Body of pancreas (tissue), 4 donors: ENCODE data around the gene VMA21. TPM values are rescaled to one million over a fixed set of nuclear protein-coding genes. Genes with fewer than 3 reads are reported as not detected.
A peak's percentile ranks its signal among the peaks of the same experiment; 100 is the strongest.

Experiments
- ATAC-seq: fragments of 150-250 bp; one replicate; pipeline ENCODE4 v1.9.1; 2016
- DNase-seq, 4 donors: peaks; one replicate each; pipeline ENCODE4 v3.0.0-alpha.2; 2019
- H3K27ac ChIP-seq, 4 donors: fragments of 200-600 bp; sonication (generic); 1 replicate in 3 of 4; 2 replicates in 1 of 4; pipeline versions ENCODE4 v1.5.1 to v1.6.1; 2016 to 2019; ENCODE audit warnings: mild to moderate bottlenecking in 1 of 4, mixed read lengths in 1 of 4, moderate library complexity in 1 of 4
- H3K27me3 ChIP-seq, 2 donors: fragments of 200-600 bp; sonication (generic); one replicate each; pipeline ENCODE4 v1.6.0; 2016; ENCODE audit warnings: mild to moderate bottlenecking in 1 of 2
- H3K36me3 ChIP-seq, 2 donors: fragments of 200-600 bp; sonication (generic); replicated peaks in 1 of 2; 2 replicates each; pipeline ENCODE4 v1.5.1; 2016; ENCODE audit warnings: low read depth in 2 of 2; ENCODE audit not compliant: insufficient read depth in 1 of 2
- H3K4me1 ChIP-seq: fragments of 200-600 bp; sonication (generic); one replicate; pipeline ENCODE4 v1.6.0; 2016
- H3K4me3 ChIP-seq, 2 donors: fragments of 200-600 bp; sonication (generic); 1 replicate in 1 of 2; 2 replicates in 1 of 2; pipeline ENCODE4 v1.5.1; 2016 to 2019
- H3K9me3 ChIP-seq, 3 donors: fragments of 200-600 bp; sonication (generic); 1 replicate in 2 of 3; 2 replicates in 1 of 3; pipeline ENCODE4 v1.5.1; 2016
- POLR2A ChIP-seq, 3 donors: fragments of 450-650 bp; IDR thresholded peaks; one replicate each; pipeline ENCODE4 v1.6.1; 2016; ENCODE audit warnings: antibody characterized with exemption in 3 of 3, mild to moderate bottlenecking in 2 of 3
- WGBS, 2 donors: methylation state at CpG; one replicate each; pipeline ENCODE4 v1.1.5; 2017; 5-methylcytosine and 5-hydroxymethylcytosine counted together
- intact Hi-C: fragments of 100-400 bp; cut with DNase I; formaldehyde crosslinking; loops from one replicate; pipeline ENCODE4 v1.15.1; 2023
- total RNA-seq, 2 donors: library from RNA; depleted of rRNA; stranded (reverse); fragments of >200 nt; gene quantifications; one replicate each; pipeline ENCODE4 v1.1.0, GENCODE V29; 2016
- TF ChIP-seq, protein P1 (sequence below), 7 experiments: fragments of 450-650 bp in 4 of 7; fragments of 200-600 bp in 3 of 7; sonication (generic) in 3 of 7; IDR thresholded peaks; one replicate each; pipeline ENCODE4 v1.5.1; 2016 to 2019; ENCODE audit warnings: antibody characterized with exemption in 7 of 7

The VMA21 gene
- total RNA-seq, 2 donors from 2014 or later: 9.9 to 17.1 TPM

DNA sequence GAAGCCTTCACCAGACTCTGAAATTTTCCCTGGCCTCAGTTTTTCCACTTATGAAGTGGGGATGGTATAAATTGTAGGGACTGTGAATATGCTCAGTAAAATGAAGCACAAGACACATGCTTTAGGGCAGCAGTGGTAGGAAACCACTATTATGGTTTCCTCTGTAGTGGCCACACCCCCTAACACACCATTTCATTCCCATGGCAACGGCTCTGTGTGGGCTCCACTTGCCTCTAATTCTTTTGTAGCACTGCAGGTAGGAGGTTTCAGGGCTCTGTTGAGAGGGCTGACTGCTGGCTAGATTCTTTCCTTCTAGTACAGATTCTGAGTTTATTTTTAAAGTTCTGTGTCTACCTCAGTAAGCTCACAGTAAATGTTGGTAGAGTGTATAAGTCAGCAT, 3.5 kb upstream of the VMA21 start:
- no peak for DNase-seq
- no peak for ATAC-seq
- peaks cover 4% of the 10 kb centered on the region for H3K4me1 ChIP-seq
- intact Hi-C loops: no loop called here
- no peaks in the 10 kb centered on the region for H3K27me3 ChIP-seq
- no peak overlapping the region for H3K27ac ChIP-seq
- no peaks in the 10 kb centered on the region for H3K36me3 ChIP-seq
- 50 to 71% methylated on average over 1 of the region's 1 CpG for WGBS, 2 donors
- H3K9me3 ChIP-seq: no peaks in the 10 kb centered on the region
- TF ChIP-seq POLR2A (IDR thresholded peaks at IDR 0.05): no peak
- TF ChIP-seq, protein P1, sequence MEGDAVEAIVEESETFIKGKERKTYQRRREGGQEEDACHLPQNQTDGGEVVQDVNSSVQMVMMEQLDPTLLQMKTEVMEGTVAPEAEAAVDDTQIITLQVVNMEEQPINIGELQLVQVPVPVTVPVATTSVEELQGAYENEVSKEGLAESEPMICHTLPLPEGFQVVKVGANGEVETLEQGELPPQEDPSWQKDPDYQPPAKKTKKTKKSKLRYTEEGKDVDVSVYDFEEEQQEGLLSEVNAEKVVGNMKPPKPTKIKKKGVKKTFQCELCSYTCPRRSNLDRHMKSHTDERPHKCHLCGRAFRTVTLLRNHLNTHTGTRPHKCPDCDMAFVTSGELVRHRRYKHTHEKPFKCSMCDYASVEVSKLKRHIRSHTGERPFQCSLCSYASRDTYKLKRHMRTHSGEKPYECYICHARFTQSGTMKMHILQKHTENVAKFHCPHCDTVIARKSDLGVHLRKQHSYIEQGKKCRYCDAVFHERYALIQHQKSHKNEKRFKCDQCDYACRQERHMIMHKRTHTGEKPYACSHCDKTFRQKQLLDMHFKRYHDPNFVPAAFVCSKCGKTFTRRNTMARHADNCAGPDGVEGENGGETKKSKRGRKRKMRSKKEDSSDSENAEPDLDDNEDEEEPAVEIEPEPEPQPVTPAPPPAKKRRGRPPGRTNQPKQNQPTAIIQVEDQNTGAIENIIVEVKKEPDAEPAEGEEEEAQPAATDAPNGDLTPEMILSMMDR (IDR thresholded peaks at IDR 0.05): no peak
- H3K4me3 ChIP-seq: no peak overlapping the region

DNA sequence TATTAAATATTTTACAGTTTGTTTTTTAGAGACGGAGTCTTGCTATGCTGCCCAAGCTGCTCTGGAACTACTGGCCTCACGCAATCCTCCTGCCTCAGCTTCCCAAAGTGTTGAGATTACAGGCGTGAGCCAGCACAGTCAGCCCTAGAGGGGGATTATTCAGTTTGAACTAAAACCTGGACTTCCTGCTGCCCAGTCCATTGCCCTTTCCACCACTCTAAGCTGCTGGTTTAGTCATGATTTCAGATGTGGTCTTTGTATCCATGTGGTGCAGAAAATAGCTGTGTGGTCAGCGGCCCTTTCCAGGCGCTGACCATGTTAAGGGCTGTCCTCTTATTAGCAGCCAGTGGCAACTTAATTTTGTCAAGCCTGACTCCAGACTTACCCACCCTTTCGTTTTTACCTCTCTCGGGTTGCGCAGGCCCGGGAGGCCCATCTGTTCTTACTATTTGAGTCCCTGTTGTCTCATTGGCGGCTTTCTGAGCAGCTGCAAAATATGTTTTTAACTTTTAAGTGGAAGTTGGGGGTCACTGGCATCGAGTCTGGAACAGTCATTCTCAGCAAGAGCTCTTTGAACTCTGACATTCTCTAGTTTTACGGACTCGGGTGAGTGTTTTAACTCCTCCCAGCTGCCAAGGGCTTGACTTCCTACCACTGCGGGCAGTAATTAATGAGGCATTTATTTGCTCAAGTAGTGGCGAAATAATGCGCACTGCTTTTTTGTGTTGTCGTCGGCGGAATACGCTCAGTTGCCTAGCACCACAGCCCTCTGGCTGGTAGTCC, 773 bp upstream of the VMA21 start:
- 18 to 26% methylated on average over 11 to 20 of the region's 20 CpGs for WGBS, 2 donors
- ATAC-seq: peak; percentile 77
- peak in 1 of 4 donors; percentile 69 for DNase-seq
- H3K9me3 ChIP-seq: no peaks in the 10 kb centered on the region
- H3K36me3 ChIP-seq: no peaks in the 10 kb centered on the region
- peaks cover 4% of the 10 kb centered on the region for H3K4me1 ChIP-seq
- H3K4me3 ChIP-seq: no peak overlapping the region
- H3K27ac ChIP-seq: peak overlapping the region; percentile 74 to 95 (median 90)
- H3K27me3 ChIP-seq: no peaks in the 10 kb centered on the region
- intact Hi-C loops: no loop called here
- TF ChIP-seq, protein P1 (IDR thresholded peaks at IDR 0.05): no peak
- no peak for TF ChIP-seq POLR2A (IDR thresholded peaks at IDR 0.05)

DNA sequence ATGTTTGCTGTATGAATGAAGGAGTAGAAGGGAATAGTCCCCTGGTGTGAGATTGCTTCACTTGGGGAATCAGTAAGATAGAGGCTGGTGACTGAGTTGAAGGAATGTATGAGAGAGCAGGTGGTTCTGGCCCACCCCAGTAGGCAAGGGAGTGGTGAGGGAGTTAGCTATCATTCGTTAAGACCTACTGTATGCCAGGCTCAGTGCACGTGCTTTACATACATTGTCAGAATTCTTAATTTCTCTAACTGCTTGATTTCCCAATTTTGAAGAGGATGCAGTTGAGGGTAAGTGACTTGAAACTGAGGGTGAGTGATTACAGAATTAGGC, 700 bp downstream of the VMA21 start:
- DNase-seq (no peak), ATAC-seq (no peak)
- H3K27ac ChIP-seq: peak overlapping the region in 2 of 4 donors; percentile 94 to 95
- TF ChIP-seq POLR2A (IDR thresholded peaks at IDR 0.05): no peak
- TF ChIP-seq, protein P1 (IDR thresholded peaks at IDR 0.05): no peak
- WGBS, 2 donors: 0 to 4% methylated on average over 2 of the region's 2 CpGs
- H3K4me1 ChIP-seq: peaks cover 9% of the 10 kb centered on the region
- H3K9me3 ChIP-seq: no peaks in the 10 kb centered on the region
- no peaks in the 10 kb centered on the region for H3K27me3 ChIP-seq
- H3K4me3 ChIP-seq: peak overlapping the region; percentile 55 to 76
- intact Hi-C loops: no loop called here
- no peaks in the 10 kb centered on the region for H3K36me3 ChIP-seq

DNA sequence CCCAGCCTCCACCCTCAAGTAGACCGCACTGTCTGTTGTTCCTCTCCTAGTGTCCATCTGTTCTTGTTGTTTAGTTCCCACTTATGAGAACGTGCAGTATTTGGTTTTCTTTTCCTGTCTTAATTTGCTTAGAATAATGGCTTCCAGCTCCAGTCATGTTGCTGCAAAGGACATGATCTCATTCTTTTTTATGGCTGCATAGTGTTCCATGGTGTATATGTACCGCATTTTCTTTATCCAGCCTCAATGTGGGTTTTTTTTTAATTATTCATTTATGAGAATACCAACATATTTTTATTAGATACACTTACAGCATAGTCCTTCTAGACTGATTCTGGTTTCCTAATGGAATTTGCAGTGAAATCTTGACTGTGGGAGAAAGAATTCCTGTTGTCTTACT, 1.3 kb downstream of the VMA21 start:
- H3K4me1 ChIP-seq: peaks cover 15% of the 10 kb centered on the region
- 67 to 91% methylated on average over 3 of the region's 3 CpGs for WGBS, 2 donors
- intact Hi-C loops: no loop called here
- no peak overlapping the region for H3K4me3 ChIP-seq
- DNase-seq (no peak), ATAC-seq (no peak)
- H3K9me3 ChIP-seq: no peaks in the 10 kb centered on the region
- H3K27me3 ChIP-seq: no peaks in the 10 kb centered on the region
- TF ChIP-seq, protein P1 (IDR thresholded peaks at IDR 0.05): no peak
- TF ChIP-seq POLR2A (IDR thresholded peaks at IDR 0.05): no peak
- no peaks in the 10 kb centered on the region for H3K36me3 ChIP-seq
- no peak overlapping the region for H3K27ac ChIP-seq
